ENCODE data around the gene SACM1L.

Gene SACM1L

GRCh38 chr3:45760878-45761711 is 71.9 kb downstream of the SACM1L start (continued):
- peak; percentile 49; the same call in 1 of the 2 replicates for TF ChIP-seq SCRT2 (tag by site-specific recombination; IDR thresholded peaks at IDR 0.05)
- TF ChIP-seq BCL6B (tag by site-specific recombination; IDR thresholded peaks at IDR 0.05) = no peak
- TF ChIP-seq ZNF341 (tag by site-specific recombination; IDR thresholded peaks at IDR 0.05; ENCODE audit: low read depth) = no peak
- no peak for TF ChIP-seq ZNF549 (tag by site-specific recombination; IDR thresholded peaks at IDR 0.05)
- no peak for TF ChIP-seq ZNF596 (tag by site-specific recombination; IDR thresholded peaks at IDR 0.05)
- TF ChIP-seq ZBTB6 (tag by site-specific recombination; IDR thresholded peaks at IDR 0.05) = no peak
- no peak for TF ChIP-seq ZNF692 (tag by site-specific recombination; IDR thresholded peaks at IDR 0.05)
- TF ChIP-seq GLIS2 (tag by site-specific recombination; IDR thresholded peaks at IDR 0.05) = 0 out of 2 replicates have a peak, but pooled peaks have one; percentile 21
- TF ChIP-seq ZNF324 (tag by site-specific recombination; IDR thresholded peaks at IDR 0.05) = no peak
- no peak for TF ChIP-seq ZNF280D (tag by site-specific recombination; IDR thresholded peaks at IDR 0.05)
- no peak for TF ChIP-seq AEBP2 (tag by site-specific recombination; IDR thresholded peaks at IDR 0.05; ENCODE audit: borderline replicate concordance)
- peak; percentile 82 for TF ChIP-seq PRDM10 (tag by site-specific recombination; IDR thresholded peaks at IDR 0.05)
- no peak for TF ChIP-seq TSHZ1 (tag by site-specific recombination; IDR thresholded peaks at IDR 0.05; ENCODE audit: borderline replicate concordance)
- no peak for TF ChIP-seq ZNF140 (tag by site-specific recombination; IDR thresholded peaks at IDR 0.05)
- TF ChIP-seq IKZF3 (tag by site-specific recombination; IDR thresholded peaks at IDR 0.05) = peak; percentile 34
- TF ChIP-seq ZNF639 (tag by site-specific recombination; IDR thresholded peaks at IDR 0.05) = no peak

Measured in HEK293 (cell line).